T47D (cell line): ENCODE data around the gene CCDC81.
"Not testable (repeated sequence)": the region's sequence is repeated elsewhere in the genome, so short reads cannot be mapped to it uniquely, and the experiment has no call there.

Source experiments
- DNase-seq, 2 experiments: peaks; one replicate each; pipeline versions ENCODE4 v3.0.0 to v3.0.0-alpha.2; 2011 to 2012; ENCODE audit warnings: low read depth in 1 of 2, low spot score in 1 of 2
- JUND ChIP-seq: IDR thresholded peaks from 2 replicates; pipeline ENCODE4 v1.6.1; 2012; ENCODE audit warnings: low read depth
- in situ Hi-C: cut with HindIII; loops from 2 replicates; pipeline ENCODE4 v1.10.0; 2016; ENCODE audit warnings: low sequenced_read_pairs, low pct_unique_long_range_greater_than_20kb

The CCDC81 gene

DNA sequence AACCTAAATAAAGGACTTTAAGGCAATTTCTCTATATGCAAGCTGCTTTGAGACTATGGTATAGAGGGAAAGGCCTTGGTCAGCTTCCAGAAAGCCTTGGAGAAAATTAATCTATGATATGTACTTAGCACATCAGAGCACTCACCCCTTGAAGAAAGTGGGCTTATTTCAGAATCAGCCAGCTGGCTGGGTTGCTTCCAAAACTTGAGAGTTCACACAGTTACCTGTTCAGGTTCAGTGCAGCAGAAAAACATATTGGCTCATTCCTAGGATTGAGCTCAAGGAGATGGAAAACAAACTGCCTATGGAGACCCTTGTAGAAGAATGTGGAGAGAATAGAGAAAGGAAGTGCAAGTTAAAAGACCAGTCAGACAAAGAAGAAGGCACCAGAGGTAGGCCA lies 22.7 kb downstream of the CCDC81 start:
- in situ Hi-C loops, result no loop called here
- TF ChIP-seq JUND, result no peak
- DNase-seq, result no peak

DNA sequence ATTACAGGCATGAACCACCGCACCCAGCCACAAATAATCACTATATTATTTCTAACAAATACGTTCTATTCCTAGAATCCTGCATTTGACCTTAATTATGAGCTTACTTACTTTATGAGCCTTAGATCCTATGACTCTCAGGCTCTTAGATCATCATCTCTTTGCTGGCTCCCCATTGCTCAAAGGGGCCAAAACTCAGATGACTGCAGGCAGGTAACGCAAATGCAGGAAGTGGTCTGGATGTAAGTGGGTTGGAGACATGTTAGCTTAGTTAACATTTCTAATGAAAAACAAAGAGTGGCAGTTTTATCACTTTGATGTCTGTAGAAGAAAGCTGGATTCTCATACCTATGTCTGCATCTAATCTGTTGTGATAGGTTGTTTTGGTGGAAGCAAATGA lies 23.4 kb downstream of the CCDC81 start:
- TF ChIP-seq JUND, result no peak
- no peak for DNase-seq
- in situ Hi-C loops, result no loop called here

DNA sequence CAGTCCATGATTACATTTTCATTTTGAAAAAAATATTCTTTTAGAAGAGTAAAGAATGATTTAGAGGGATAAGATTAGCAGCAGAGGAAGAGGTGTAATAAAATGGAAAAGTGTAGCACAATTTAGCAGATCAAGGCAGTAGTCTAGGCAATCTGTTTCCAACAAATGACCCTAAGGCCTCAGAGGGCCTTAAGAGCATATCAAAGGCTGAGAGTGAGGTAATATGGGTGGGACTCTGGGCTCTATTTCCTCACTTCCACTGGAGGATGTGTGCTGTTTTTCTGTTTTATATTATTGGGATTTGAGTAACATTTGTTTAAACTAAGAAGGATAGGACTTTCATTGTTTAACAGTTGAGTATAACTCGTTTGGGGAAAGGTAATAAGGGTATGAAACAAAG lies 28.8 kb downstream of the CCDC81 start:
- in situ Hi-C loops, result no loop called here
- no peak for DNase-seq
- TF ChIP-seq JUND, result no peak

DNA sequence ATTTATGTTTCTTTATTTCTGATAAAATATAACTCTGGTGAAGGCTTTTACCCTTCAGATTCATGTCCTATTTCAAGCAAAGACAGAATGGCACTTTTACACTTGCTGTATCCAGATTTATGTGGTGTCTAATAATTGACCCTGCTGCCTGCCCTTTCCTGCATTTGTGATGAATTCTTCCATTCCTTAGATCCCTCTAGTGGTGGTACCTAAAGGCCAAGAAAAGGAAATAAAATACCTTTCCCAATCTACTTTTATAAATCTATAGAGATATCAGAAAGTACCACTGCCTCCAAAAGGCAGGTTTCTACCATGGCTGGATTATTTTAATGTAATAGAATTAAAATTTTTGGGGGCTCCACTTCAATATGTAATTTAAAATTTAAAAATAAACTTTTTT lies 34.2 kb downstream of the CCDC81 start:
- in situ Hi-C loops, result no loop called here
- no peak for TF ChIP-seq JUND
- DNase-seq, result no peak

DNA sequence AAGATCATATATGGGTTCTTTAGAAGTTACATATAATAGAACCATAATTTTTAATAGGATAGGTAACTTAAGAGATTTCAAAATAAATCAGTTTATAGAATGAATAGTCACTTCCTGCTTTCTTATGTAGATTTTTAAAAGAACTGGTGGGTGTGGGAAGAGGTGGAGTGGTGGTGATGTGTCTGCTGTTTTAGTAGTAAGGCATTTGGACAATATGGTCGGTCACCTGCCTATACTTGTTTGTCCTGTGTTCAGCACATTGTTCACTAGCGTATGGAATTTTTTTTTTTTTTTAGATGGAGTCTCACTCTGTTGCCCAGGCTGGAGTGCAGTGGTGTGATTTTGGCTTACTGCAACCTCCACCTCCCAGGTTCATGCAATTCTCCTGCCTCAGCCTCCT lies 39.3 kb downstream of the CCDC81 start:
- in situ Hi-C loops, result no loop called here
- DNase-seq, result no peak
- TF ChIP-seq JUND, result no peak

DNA sequence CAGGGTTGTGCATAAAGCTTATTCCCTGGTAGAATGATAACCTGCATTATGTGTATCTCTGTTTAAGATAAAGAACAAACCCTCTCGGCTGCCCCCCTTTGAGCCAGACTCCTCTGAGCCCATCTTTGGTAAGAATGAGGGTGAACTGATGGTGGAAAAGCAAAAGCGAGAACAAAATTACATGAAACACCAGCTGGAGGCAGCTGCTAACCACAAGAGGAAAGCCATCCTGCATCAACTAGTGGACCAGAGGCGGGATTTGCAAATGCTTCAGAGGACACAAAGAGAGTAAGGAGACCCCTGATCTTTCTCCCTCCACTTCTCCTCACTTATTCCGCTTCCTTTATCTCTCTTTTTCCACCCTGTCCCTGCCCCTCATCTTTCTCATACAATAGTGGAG lies 40.3 kb downstream of the CCDC81 start:
- TF ChIP-seq JUND, result no peak
- no peak for DNase-seq
- in situ Hi-C loops, result no loop called here

DNA sequence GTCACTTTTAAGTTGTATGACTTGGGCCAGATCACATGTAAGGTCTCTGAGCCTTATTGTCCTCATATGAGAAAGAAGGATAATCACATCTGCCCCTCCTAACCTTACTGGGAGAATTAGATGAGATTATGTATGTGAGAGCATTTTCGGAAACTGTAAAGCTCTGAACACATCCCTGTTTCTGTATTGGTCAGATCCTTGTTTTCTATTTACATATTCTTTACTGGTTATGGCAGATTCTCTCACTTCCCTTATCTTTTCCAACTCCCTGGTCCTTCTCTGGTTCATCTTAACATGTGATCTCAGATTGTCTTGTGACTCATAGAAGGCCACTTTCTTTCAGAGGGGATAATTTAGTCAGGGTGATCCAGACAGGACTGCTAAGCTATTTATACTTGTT lies 41.8 kb downstream of the CCDC81 start:
- in situ Hi-C loops, result no loop called here
- DNase-seq, result no peak
- TF ChIP-seq JUND, result no peak

DNA sequence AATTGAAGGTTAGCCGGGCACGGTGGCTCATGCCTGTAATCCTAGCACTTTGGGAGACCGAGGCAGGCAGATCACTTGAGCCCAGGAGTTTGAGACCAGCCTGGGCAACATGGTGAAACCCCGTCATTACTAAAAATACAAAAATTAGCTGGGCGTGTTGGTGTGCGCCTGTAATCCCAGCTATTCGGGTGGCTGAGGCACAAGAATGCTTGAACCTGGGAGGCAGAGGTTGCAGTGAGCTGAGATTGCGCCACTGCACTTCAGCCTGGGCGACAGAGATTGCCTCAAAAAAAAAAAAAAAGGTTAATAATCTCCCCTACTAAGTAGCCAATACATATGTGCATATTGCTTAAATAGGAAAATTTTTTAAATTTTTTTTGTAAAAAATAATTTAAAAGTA lies 42.3 kb downstream of the CCDC81 start:
- DNase-seq, in situ Hi-C loops: not testable (repeated sequence)

DNA sequence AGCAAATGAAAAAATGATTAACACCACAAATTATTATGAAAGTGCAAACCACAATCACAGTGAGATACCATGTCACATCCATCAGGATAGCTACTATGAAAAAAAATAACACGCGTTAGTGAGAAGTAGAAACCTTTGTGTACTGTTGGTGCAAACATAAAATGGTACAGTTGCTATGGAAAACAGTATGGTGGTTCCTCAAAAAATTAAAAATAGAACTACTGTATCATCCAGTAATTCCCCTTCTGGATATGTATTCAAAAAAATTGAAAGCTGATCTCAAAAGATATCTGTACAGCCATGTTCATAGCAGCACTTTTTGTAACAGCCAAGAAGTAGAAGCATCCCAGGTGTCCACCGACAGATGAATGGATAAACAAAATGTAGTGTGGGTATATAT lies 43.4 kb downstream of the CCDC81 start:
- in situ Hi-C loops, result no loop called here
- TF ChIP-seq JUND, result no peak
- DNase-seq, result no peak

DNA sequence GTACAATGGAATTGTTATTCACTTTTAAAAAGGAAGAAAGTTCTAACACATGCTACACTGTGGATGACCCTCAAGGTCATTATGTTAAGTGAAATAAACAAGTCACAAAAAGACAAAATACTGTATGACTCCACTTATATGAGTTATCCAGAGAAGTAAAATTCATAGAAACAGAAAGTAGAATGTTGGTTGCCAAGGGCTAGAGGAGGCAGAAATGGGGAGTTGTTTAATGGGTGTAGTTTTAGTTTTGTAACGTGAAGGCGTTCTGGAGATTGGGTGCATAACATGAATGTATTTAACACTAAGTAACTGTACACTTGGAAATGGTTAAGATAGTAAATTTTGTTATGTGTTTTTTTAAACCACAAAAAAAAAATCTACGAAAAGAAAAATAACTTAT lies 43.8 kb downstream of the CCDC81 start:
- no peak for DNase-seq
- TF ChIP-seq JUND, result no peak
- in situ Hi-C loops, result no loop called here

DNA sequence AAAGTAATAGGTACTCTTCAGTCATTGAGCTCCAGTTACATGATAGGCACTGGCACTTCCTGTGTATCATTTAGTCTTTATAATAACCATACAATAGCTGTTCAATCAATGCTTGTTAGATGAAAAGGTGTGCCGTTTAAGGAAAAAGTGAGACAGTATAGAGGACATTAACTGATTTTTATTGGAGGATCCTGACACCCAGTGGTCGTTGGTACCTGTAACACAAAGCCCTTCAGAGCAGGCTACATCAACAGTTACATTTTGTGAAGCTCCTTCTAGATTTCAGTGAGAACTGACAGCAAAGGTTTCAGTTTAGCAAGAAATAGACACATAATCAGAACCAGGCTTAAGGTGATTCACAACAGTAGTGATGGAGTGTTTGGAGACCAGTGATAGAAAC lies 44.2 kb downstream of the CCDC81 start:
- in situ Hi-C loops, result no loop called here
- no peak for TF ChIP-seq JUND

DNA sequence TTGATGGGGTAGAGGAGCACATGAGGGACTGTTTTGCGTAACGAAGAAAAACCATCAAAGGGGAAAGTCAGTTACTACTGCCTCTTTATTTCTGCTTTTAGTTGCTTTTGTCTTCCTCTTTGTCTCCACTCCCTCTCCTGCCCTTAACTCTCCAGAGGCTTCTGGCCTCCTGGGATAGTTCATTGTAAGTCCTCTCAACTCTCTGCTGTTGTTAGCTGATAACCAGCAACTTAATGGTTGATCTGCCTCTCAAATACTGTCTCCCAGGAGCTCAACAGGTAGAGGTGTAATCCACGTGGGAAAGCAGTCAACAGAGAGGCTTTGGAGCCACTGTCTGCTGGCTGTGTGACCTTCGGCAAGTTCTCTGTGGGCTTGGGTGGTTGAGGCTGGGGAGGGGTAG lies 47.3 kb downstream of the CCDC81 start:
- no peak for DNase-seq
- in situ Hi-C loops, result no loop called here
- no peak for TF ChIP-seq JUND

More for the DNA sequence above, 44.2 kb downstream of the CCDC81 start:
- peak in 1 of 2 experiments; percentile 65 for DNase-seq

DNA sequence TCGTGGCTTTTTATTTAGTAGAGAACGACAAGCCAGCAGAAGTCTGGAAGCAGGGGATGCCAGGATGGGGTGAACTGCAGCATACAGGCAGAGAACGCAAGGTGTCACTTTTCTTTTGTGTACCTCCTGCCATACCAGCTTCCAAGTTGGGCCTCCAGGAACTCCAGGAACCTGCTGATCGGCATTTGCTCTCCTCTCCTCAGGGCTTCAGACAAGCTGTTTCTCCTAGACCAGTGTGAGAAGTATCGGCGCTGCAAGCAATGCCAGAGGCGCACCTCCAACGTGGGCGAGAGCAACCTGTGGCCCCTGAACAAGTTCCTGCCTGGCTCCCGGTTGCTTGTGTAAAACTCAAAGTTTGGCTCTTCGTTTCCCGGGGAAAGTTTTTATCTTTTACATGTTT lies 47.7 kb downstream of the CCDC81 start:
- in situ Hi-C loops, result no loop called here
- TF ChIP-seq JUND, result no peak
- DNase-seq, result peak in 1 of 2 experiments; percentile 24

DNA sequence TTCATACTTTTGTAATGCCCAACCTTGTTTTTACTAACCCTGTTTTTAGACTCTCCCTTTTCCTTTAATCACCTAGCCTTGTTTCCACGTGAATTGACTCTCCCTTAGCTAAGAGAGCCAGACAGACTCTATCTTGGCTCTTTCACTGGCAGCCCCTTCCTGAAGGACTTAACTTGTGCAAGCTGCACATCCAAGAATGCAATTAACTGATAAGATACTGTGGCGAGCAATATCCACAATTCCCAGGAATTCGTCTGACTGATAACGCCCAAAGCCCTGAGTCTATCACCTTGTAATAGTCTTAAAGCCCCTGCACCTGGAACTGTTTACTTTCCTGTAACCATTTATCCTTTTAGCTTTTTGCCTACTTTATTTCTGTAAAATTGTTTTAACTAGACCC lies 48.8 kb downstream of the CCDC81 start:
- in situ Hi-C loops, result not testable (repeated sequence)

DNA sequence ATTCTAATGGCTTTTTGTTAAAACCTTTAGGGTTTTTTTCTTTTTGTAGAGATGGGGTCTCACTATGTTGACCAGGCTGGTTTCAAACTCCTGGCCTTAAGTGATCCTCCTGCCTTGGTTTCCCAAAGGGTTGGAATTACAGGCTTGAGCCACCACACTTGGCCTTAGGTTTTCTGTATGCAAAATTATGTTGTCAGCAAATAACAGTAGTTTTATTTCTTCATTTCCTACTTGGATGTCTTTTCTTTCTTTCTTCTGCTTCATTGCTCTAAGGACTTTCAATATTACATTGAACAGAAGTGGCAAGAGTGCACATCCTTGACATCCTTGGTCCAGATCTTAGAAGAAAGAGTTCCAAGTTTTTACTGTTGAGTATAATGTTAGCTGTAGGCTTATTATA lies 52.8 kb downstream of the CCDC81 start:
- DNase-seq, result no peak
- in situ Hi-C loops, result no loop called here
- TF ChIP-seq JUND, result no peak

More for the DNA sequence above, 48.8 kb downstream of the CCDC81 start:
- DNase-seq, result not testable (repeated sequence)
